ENCODE data around the gene C14orf132. TPM values are rescaled to one million over a fixed set of nuclear protein-coding genes. Genes with fewer than 3 reads are reported as not detected.

C14orf132 gene
- total and polyA plus RNA-seq, 2 donors (not counting 1 experiment from before 2014, with no cell fraction given), result 0.30 to 0.85 TPM

DNA sequence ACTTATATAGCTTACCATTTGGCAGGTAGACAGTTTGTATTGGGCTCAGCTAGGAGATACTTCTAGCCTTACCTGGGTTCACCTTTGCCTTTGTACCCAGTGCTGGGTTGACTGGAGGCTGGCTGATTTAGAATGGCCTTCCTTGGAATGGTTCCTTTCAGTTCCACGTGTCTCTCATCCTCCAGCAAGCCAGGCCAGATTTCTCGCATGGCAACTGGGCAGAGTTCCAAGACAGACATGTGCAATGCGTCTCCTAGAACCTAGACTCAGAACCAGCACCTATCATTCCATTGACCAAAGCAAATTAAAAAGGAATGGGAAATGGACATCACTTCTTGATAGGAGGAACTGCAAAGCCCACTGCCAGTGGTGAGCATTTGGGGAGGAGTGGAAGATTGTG, 86.4 kb downstream of the C14orf132 start:
- H2AFZ ChIP-seq (ENCODE audit: insufficient read depth, low read depth, low read length, poor library complexity, severe bottlenecking), result no peak overlapping the region
- peak overlapping the region; percentile 77 to 78 for H3K27ac ChIP-seq (ENCODE audit: low read length in 2 of 2)
- no peaks in the 10 kb centered on the region for H3K27me3 ChIP-seq (replicated peaks in 1 of 4; ENCODE audit: control extremely low read depth in 1 of 4, control insufficient read depth in 3 of 4, insufficient read depth in 4 of 4, low read length in 3 of 4)
- ChIA-PET CTCF (no interaction called here), POLR2A (no interaction called here)
- H3K9me3 ChIP-seq (ENCODE audit: control extremely low read depth in 1 of 3, control insufficient read depth in 2 of 3, insufficient read depth in 1 of 3, low read length in 2 of 3), result no peaks in the 10 kb centered on the region
- ATAC-seq (ENCODE audit: low read depth) (no peak), DNase-seq (no peak)
- H3K4me3 ChIP-seq (ENCODE audit: control extremely low read depth in 1 of 5, extremely low read depth in 1 of 5, insufficient read depth in 1 of 5, low read depth in 2 of 5, low read length in 4 of 5), result no peak overlapping the region
- TF ChIP-seq, protein P1, sequence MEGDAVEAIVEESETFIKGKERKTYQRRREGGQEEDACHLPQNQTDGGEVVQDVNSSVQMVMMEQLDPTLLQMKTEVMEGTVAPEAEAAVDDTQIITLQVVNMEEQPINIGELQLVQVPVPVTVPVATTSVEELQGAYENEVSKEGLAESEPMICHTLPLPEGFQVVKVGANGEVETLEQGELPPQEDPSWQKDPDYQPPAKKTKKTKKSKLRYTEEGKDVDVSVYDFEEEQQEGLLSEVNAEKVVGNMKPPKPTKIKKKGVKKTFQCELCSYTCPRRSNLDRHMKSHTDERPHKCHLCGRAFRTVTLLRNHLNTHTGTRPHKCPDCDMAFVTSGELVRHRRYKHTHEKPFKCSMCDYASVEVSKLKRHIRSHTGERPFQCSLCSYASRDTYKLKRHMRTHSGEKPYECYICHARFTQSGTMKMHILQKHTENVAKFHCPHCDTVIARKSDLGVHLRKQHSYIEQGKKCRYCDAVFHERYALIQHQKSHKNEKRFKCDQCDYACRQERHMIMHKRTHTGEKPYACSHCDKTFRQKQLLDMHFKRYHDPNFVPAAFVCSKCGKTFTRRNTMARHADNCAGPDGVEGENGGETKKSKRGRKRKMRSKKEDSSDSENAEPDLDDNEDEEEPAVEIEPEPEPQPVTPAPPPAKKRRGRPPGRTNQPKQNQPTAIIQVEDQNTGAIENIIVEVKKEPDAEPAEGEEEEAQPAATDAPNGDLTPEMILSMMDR (IDR thresholded peaks at IDR 0.05), result no peak
- TF ChIP-seq EZH2 (IDR thresholded peaks at IDR 0.05; ENCODE audit: borderline replicate concordance, insufficient read depth, low read depth, low read length, poor library complexity, severe bottlenecking), result no peak
- peaks cover 33 to 66% of the 10 kb centered on the region in 2 donors for H3K4me1 ChIP-seq (ENCODE audit: control insufficient read depth in 2 of 2, insufficient read depth in 2 of 2, low read length in 2 of 2)
- H3K79me2 ChIP-seq (ENCODE audit: control insufficient read depth, insufficient read depth, low read length), result no peaks in the 10 kb centered on the region
- intact Hi-C loops (cut with micrococcal nuclease), result no loop called here
- no peak overlapping the region for H3K27ac Mint-ChIP-seq
- no peaks in the 10 kb centered on the region for H3K36me3 ChIP-seq (replicated peaks in 1 of 2; ENCODE audit: control extremely low read depth in 1 of 2, control insufficient read depth in 1 of 2, extremely low read depth in 1 of 2, insufficient read depth in 2 of 2, low read length in 1 of 2)
- H4K20me1 ChIP-seq (ENCODE audit: control insufficient read depth, insufficient read depth, low read length, poor library complexity, severe bottlenecking), result no peaks in the 10 kb centered on the region
- no peak overlapping the region for H3K9ac ChIP-seq (ENCODE audit: low read length)
- peaks cover 46% of the 10 kb centered on the region for H3K4me1 Mint-ChIP-seq
- 71% methylated on average over 1 of the region's 3 CpGs for WGBS (ENCODE audit: insufficient coverage)
- peaks cover 10% of the 10 kb centered on the region for H3K27me3 Mint-ChIP-seq
- H3K4me3 Mint-ChIP-seq, result peak overlapping the region; percentile 21
- no peaks in the 10 kb centered on the region for H3K9me3 Mint-ChIP-seq (ENCODE audit: insufficient read depth)
- H3K4me2 ChIP-seq (replicated peaks; ENCODE audit: low read depth, low read length, poor library complexity, severe bottlenecking), result peak overlapping the region; percentile 69

DNA sequence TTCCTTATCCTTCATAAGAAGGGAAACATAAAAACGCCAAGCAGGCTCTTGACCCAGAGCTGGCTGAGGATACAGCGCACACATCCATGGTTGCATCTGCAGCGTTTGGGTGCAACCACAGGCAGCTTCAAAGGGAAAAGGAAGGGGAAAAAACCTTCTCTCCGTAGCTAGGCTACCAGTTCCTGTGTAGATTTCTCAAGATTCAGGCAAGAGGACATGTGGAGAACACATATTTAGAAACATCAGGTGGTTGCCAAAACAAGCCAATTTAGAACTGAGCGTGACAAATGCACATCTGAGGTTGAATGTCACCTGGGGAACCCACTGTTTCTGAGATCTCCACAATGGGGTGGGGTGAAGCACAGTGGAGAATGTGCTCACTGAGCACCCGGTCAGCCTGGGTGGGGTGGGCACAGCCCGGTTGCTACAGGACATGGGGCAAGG, 87.2 kb downstream of the C14orf132 start:
- H3K27ac Mint-ChIP-seq, result peak overlapping the region; percentile 83
- DNase-seq (no peak), ATAC-seq (ENCODE audit: low read depth) (peak; percentile 33)
- H3K9me3 Mint-ChIP-seq (ENCODE audit: insufficient read depth), result no peaks in the 10 kb centered on the region
- no peaks in the 10 kb centered on the region for H3K79me2 ChIP-seq (ENCODE audit: control insufficient read depth, insufficient read depth, low read length)
- TF ChIP-seq, protein P1 (IDR thresholded peaks at IDR 0.05), result no peak
- TF ChIP-seq EZH2 (IDR thresholded peaks at IDR 0.05; ENCODE audit: borderline replicate concordance, insufficient read depth, low read depth, low read length, poor library complexity, severe bottlenecking), result no peak
- ChIA-PET CTCF (no interaction called here), POLR2A (no interaction called here)
- H4K20me1 ChIP-seq (ENCODE audit: control insufficient read depth, insufficient read depth, low read length, poor library complexity, severe bottlenecking), result no peaks in the 10 kb centered on the region
- H3K27ac ChIP-seq (ENCODE audit: low read length in 2 of 2), result peak overlapping the region; percentile 77 to 78
- H3K4me1 ChIP-seq (ENCODE audit: control insufficient read depth in 2 of 2, insufficient read depth in 2 of 2, low read length in 2 of 2), result peaks cover 33 to 66% of the 10 kb centered on the region in 2 donors
- H3K9ac ChIP-seq (ENCODE audit: low read length), result peak overlapping the region; percentile 34
- H3K4me3 ChIP-seq (ENCODE audit: control extremely low read depth in 1 of 5, extremely low read depth in 1 of 5, insufficient read depth in 1 of 5, low read depth in 2 of 5, low read length in 4 of 5), result peak overlapping the region in 4 of 5 experiments; percentile 5 to 42 (median 32)
- no peaks in the 10 kb centered on the region for H3K9me3 ChIP-seq (ENCODE audit: control extremely low read depth in 1 of 3, control insufficient read depth in 2 of 3, insufficient read depth in 1 of 3, low read length in 2 of 3)
- peaks cover 15% of the 10 kb centered on the region for H3K27me3 Mint-ChIP-seq
- H3K36me3 ChIP-seq (replicated peaks in 1 of 2; ENCODE audit: control extremely low read depth in 1 of 2, control insufficient read depth in 1 of 2, extremely low read depth in 1 of 2, insufficient read depth in 2 of 2, low read length in 1 of 2), result no peaks in the 10 kb centered on the region
- H3K27me3 ChIP-seq (replicated peaks in 1 of 4; ENCODE audit: control extremely low read depth in 1 of 4, control insufficient read depth in 3 of 4, insufficient read depth in 4 of 4, low read length in 3 of 4), result no peaks in the 10 kb centered on the region
- peak overlapping the region; percentile 82 for H3K4me3 Mint-ChIP-seq
- H3K4me2 ChIP-seq (replicated peaks; ENCODE audit: low read depth, low read length, poor library complexity, severe bottlenecking), result peak overlapping the region; percentile 69
- no peak overlapping the region for H2AFZ ChIP-seq (ENCODE audit: insufficient read depth, low read depth, low read length, poor library complexity, severe bottlenecking)
- WGBS (ENCODE audit: insufficient coverage), result 0% methylated on average over 4 of the region's 7 CpGs
- H3K4me1 Mint-ChIP-seq, result peaks cover 46% of the 10 kb centered on the region
- intact Hi-C loops (cut with micrococcal nuclease), result no loop called here

All from B cell (primary cell).